ENCODE measurements around the gene NDUFS6.

Gene NDUFS6

GRCh38 chr5:1762121-1762882 is 38.9 kb upstream of the NDUFS6 start:
- DNase-seq (no peak), ATAC-seq (no peak)
- H3K4me3 Mint-ChIP-seq: no peak overlapping the region
- H3K9me3 Mint-ChIP-seq: no peaks in the 10 kb centered on the region
- no peaks in the 10 kb centered on the region for H3K4me1 Mint-ChIP-seq
- H3K36me3 Mint-ChIP-seq (ENCODE audit: low read depth): peaks cover 4% of the 10 kb centered on the region
- peaks cover 21% of the 10 kb centered on the region for H3K27me3 Mint-ChIP-seq
- H3K27ac Mint-ChIP-seq: no peak overlapping the region

DNA sequence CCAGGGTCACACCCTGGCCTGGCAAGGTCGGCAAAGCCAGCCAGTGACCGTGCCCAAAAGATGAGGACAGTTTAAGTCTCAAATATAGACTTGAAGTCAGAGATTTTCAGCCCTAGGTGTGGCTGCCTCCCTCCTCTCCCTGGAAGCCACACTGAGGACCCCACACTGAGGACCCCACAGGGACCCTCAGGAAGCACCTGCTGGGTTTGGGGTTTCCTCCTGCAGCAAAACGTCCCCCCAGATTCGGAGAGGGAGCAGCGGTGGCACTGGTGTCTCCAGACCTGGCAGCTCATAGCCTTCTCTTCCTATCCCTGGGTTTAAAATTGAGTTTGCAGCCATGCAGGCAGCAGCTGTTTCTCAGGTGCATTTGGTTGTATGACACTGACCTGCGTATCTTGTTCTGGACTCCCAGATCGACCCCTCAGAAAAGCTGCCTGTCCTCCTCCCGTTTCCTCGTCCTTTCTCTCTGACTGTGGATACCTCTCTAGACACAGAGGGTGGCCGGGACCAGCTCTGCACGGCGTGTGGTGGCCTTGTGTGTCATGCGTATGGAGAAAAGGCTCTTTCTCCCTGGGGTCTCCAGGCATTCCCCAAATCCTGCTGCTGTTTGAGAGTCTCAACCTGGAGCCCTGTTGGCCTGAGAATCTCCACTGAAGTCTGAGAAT is 38.2 kb upstream of the NDUFS6 start:
- no peak for DNase-seq
- Mint-ChIP-seq H3K9me3 (no peaks in the 10 kb centered on the region), H3K36me3 (ENCODE audit: low read depth) (peaks cover 4% of the 10 kb centered on the region), H3K4me1 (no peaks in the 10 kb centered on the region), H3K27me3 (peaks cover 21% of the 10 kb centered on the region), H3K27ac (no peak overlapping the region), H3K4me3 (no peak overlapping the region)
- no peak for ATAC-seq

GRCh38 chr5:1763548-1763911 is 37.7 kb upstream of the NDUFS6 start:
- no peaks in the 10 kb centered on the region for H3K4me1 Mint-ChIP-seq
- H3K36me3 Mint-ChIP-seq (ENCODE audit: low read depth): peaks cover under 1% of the 10 kb centered on the region
- no peak overlapping the region for H3K27ac Mint-ChIP-seq
- peak; percentile 48 for ATAC-seq
- H3K27me3 Mint-ChIP-seq: peaks cover 21% of the 10 kb centered on the region
- peak; percentile 49 for DNase-seq
- H3K9me3 Mint-ChIP-seq: no peaks in the 10 kb centered on the region
- no peak overlapping the region for H3K4me3 Mint-ChIP-seq

- ATAC-seq (no peak), DNase-seq (no peak)
- H3K9me3 Mint-ChIP-seq: no peaks in the 10 kb centered on the region
- no peak overlapping the region for H3K4me3 Mint-ChIP-seq
- H3K27ac Mint-ChIP-seq: no peak overlapping the region
- H3K4me1 Mint-ChIP-seq: no peaks in the 10 kb centered on the region
- no peaks in the 10 kb centered on the region for H3K36me3 Mint-ChIP-seq (ENCODE audit: low read depth)
- H3K27me3 Mint-ChIP-seq: peaks cover 19% of the 10 kb centered on the region
Observed at GRCh38 chr5:1763960-1764605, 37.1 kb upstream of the NDUFS6 start.

DNA sequence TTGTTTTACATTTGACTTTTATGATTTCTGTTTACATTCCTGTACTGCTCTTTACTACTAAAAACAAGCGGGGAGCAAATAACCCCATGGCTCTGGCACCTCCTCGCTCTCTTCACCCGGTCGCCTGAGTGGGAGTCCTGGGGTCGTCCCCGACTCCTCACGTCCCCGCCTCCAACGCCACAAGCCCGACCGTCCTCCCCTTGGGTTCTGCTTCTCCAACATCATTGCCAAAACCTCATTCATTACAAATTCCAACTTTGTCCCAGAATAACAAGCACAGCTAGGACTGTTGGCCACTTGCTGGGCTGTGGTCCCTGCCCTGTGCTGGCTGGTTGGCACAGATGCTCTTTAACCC is 36.6 kb upstream of the NDUFS6 start:
- H3K36me3 Mint-ChIP-seq (ENCODE audit: low read depth): no peaks in the 10 kb centered on the region
- H3K27me3 Mint-ChIP-seq: peaks cover 19% of the 10 kb centered on the region
- no peaks in the 10 kb centered on the region for H3K4me1 Mint-ChIP-seq
- no peak overlapping the region for H3K27ac Mint-ChIP-seq
- ATAC-seq: no peak
- no peak overlapping the region for H3K4me3 Mint-ChIP-seq
- H3K9me3 Mint-ChIP-seq: no peaks in the 10 kb centered on the region
- no peak for DNase-seq

DNA sequence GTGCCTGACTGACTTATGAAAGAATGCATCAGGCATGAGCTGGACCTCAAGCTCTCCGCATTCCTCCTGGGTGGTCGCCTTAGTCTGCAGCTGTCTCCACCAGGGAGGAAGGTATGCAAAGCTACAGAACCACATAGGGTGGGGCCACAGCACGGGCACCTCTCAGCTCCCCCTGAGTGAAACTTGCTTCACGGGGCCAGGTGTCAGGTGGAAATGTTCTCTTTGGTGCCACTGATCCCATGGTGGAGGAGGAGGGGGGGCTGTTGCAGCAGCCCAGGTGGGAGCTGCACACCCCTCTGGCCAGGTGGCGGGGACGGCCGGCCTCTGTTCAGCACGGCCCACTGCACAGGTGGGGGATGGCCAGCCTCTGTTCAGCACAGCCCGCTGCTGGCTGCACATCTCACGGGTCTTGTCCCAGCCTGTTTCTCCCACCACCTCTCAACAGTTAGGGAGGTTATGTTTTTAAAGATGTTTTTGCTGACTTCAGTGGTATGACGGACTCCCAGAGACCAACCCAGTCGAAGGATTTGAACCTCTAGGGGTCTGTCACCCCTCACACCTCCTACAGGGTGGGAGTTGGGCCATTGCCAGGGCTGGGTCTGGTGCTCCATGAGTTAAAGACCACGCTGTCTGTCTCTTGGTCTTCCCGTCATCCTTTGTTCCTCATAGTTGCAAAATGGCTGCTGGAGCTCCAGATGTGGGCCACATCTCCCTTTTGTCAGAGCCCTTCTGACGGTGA is 35.9 kb upstream of the NDUFS6 start:
- ATAC-seq (no peak), DNase-seq (no peak)
- no peak overlapping the region for H3K27ac Mint-ChIP-seq
- H3K27me3 Mint-ChIP-seq: peaks cover 19% of the 10 kb centered on the region
- no peaks in the 10 kb centered on the region for H3K9me3 Mint-ChIP-seq
- no peaks in the 10 kb centered on the region for H3K4me1 Mint-ChIP-seq
- no peaks in the 10 kb centered on the region for H3K36me3 Mint-ChIP-seq (ENCODE audit: low read depth)
- no peak overlapping the region for H3K4me3 Mint-ChIP-seq

DNA sequence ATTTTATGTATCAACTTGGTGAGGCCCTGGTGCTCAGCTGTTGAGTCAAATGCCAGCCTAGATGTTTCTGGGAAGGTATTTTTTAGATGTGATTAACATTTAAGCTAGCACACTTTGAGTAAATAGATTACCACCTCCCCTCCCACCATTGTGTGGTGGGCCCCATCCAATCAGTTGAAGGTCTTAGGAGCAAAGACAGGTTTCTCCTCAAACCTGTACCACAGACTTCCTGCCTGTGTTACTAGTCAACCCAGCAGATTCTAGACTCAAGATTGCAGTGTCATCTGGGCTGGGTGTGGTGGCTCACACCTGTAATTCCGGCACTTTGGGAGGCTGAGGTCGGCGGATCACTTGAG is 35.3 kb upstream of the NDUFS6 start:
- H3K9me3 Mint-ChIP-seq: no peaks in the 10 kb centered on the region
- peaks cover 19% of the 10 kb centered on the region for H3K27me3 Mint-ChIP-seq
- no peaks in the 10 kb centered on the region for H3K36me3 Mint-ChIP-seq (ENCODE audit: low read depth)
- DNase-seq (no peak), ATAC-seq (no peak)
- H3K4me3 Mint-ChIP-seq: no peak overlapping the region
- H3K27ac Mint-ChIP-seq: no peak overlapping the region
- H3K4me1 Mint-ChIP-seq: no peaks in the 10 kb centered on the region

DNA sequence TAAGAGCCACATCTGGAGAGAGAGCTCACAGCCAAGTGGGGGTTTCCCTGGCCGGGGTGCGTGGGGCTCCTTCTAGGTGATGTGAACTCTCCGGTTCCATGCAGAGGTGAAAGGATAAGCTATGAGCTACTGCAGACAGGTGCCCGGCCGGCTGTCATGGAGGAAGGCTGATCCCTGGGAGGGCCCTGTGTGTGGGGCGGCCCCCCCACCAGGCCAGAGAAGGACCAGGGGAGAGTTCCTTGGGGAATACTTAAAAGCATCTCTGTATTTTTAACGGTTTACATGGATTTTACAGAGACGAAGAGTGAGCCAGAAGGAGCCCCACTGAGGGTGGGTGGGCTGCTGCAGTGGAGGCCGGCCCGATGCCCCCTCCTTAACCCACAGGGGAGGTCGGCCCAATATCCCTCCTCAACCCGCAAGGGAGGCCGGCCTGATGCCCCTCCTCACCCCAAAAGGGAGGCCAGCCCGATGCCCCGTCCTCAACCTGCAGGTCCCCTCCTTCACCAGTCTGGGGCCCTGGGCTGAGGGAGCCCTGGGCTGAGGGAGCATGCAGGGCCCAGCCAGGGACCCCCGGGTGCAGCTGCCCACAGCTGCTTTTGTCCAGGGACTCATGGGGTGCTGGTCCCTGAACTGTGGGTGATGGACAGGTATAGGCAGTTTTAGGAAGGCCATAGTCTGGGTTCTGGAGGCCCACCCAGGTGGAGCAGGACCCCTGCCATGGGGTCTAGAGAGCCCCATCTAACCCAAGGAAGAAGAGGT is 33.5 kb upstream of the NDUFS6 start:
- DNase-seq (no peak), ATAC-seq (no peak)
- Mint-ChIP-seq H3K4me3 (no peak overlapping the region), H3K27ac (no peak overlapping the region), H3K36me3 (ENCODE audit: low read depth) (no peaks in the 10 kb centered on the region), H3K4me1 (no peaks in the 10 kb centered on the region), H3K27me3 (peaks cover 12% of the 10 kb centered on the region), H3K9me3 (no peaks in the 10 kb centered on the region)

DNA sequence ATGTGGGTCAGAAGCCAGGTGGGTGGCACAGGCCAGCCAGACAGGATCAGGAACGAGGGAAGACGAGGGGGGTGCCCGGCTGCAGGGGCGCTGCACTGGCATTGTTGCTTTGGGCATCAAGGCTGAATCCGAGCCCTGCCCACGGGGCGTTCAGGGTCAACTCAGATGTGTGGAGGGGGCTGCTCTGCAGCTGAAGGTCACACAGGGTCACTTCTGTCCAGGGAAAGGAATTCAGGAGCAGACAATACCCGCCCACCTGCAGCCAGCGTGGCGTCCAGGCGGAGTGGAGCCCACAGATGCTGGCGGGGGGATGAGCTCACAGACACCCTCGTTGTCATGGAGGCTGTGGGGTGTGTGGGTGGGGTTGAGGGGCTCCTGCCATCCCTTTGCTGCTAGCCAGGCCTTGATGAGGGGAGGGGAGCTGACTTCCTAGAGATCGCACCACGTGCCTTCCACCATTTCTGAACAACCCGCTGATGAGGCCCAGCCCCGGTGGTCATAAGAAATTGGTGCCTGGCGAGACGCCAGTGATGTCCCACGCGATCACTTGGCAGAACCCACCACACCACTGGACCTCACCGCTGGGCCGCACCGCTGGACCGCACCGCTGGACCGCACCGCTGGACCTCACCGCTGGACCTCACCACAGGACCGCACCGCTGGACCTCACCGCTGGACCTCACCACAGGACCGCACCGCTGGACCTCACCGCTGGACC is 32.8 kb upstream of the NDUFS6 start:
- Mint-ChIP-seq H3K27ac (no peak overlapping the region), H3K9me3 (no peaks in the 10 kb centered on the region), H3K4me3 (no peak overlapping the region), H3K27me3 (peaks cover 9% of the 10 kb centered on the region), H3K36me3 (ENCODE audit: low read depth) (no peaks in the 10 kb centered on the region), H3K4me1 (no peaks in the 10 kb centered on the region)
- ATAC-seq (no peak), DNase-seq (no peak)

- H3K4me1 Mint-ChIP-seq: no peaks in the 10 kb centered on the region
- H3K36me3 Mint-ChIP-seq (ENCODE audit: low read depth): no peaks in the 10 kb centered on the region
- H3K27me3 Mint-ChIP-seq: peaks cover 3% of the 10 kb centered on the region
- H3K9me3 Mint-ChIP-seq: no peaks in the 10 kb centered on the region
- DNase-seq: no peak
- H3K27ac Mint-ChIP-seq: no peak overlapping the region
- ATAC-seq: no peak
- H3K4me3 Mint-ChIP-seq: no peak overlapping the region
Observed at GRCh38 chr5:1769017-1769640, 32.1 kb upstream of the NDUFS6 start.

- Mint-ChIP-seq H3K27ac (no peak overlapping the region), H3K36me3 (ENCODE audit: low read depth) (no peaks in the 10 kb centered on the region), H3K4me1 (no peaks in the 10 kb centered on the region), H3K4me3 (no peak overlapping the region), H3K9me3 (no peaks in the 10 kb centered on the region), H3K27me3 (peaks cover under 1% of the 10 kb centered on the region)
- no peak for ATAC-seq
- DNase-seq: no peak
Observed at GRCh38 chr5:1769752-1770442, 31.3 kb upstream of the NDUFS6 start.

- Mint-ChIP-seq H3K9me3 (no peaks in the 10 kb centered on the region), H3K4me1 (no peaks in the 10 kb centered on the region), H3K27me3 (no peaks in the 10 kb centered on the region), H3K4me3 (no peak overlapping the region), H3K36me3 (ENCODE audit: low read depth) (no peaks in the 10 kb centered on the region), H3K27ac (no peak overlapping the region)
- ATAC-seq (no peak), DNase-seq (no peak)
Observed at GRCh38 chr5:1770443-1770802, 30.8 kb upstream of the NDUFS6 start.
